Skeletal muscle tissue (tissue), 4 donors: ENCODE measurements around the gene MAN2A2. TPM values are rescaled to one million over a fixed set of nuclear protein-coding genes. Genes with fewer than 3 reads are reported as not detected.
"Not testable (repeated sequence)": the region's sequence is repeated elsewhere in the genome, so short reads cannot be mapped to it uniquely, and the experiment has no call there.

ENCODE experiments used
- H3K27ac ChIP-seq: one replicate; pipeline ENCODE4 v1.7.0; 2013; ENCODE audit warnings: mild to moderate bottlenecking, low read depth, low read length, inconsistent platforms
- H3K27me3 ChIP-seq, 3 donors: one replicate each; pipeline ENCODE4 v1.7.0; 2013; ENCODE audit warnings: low read length in 3 of 3; ENCODE audit not compliant: control insufficient read depth in 3 of 3, insufficient read depth in 3 of 3
- H3K36me3 ChIP-seq, 3 donors: one replicate each; pipeline ENCODE4 v1.7.0; 2013; ENCODE audit warnings: low read length in 3 of 3; ENCODE audit not compliant: control insufficient read depth in 3 of 3, insufficient read depth in 3 of 3
- H3K4me1 ChIP-seq, 3 donors: one replicate each; pipeline ENCODE4 v1.7.0; 2013; ENCODE audit warnings: low read length in 3 of 3, mild to moderate bottlenecking in 3 of 3; ENCODE audit not compliant: control insufficient read depth in 3 of 3, insufficient read depth in 3 of 3
- H3K4me3 ChIP-seq, 3 donors: one replicate each; pipeline ENCODE4 v1.7.0; 2013; ENCODE audit warnings: low read length in 3 of 3
- H3K9ac ChIP-seq, 3 donors: one replicate each; pipeline ENCODE4 v1.7.0; 2013; ENCODE audit warnings: low read length in 3 of 3, mild to moderate bottlenecking in 3 of 3, moderate library complexity in 2 of 3, low read depth in 1 of 3
- H3K9me3 ChIP-seq, 3 donors: one replicate each; pipeline ENCODE4 v1.7.0; 2013; ENCODE audit warnings: low read length in 3 of 3; ENCODE audit not compliant: control insufficient read depth in 3 of 3
- total RNA-seq: library from RNA; depleted of rRNA; stranded (reverse); fragments of >200 nt; gene quantifications from one replicate; pipeline ENCODE4 v1.2.3, GENCODE V29; 2014
- donor health status: Osteomylitis.

MAN2A2 gene
- total RNA-seq, 1 donor from 2014 or later: 14.1 TPM

- Histone ChIP-seq H3K9me3 (no peaks in the 10 kb centered on the region), H3K27ac (peak overlapping the region; percentile 92), H3K4me3 (peak overlapping the region in 2 of 3 donors; percentile 47 to 69), H3K36me3 (peaks cover 83 to 92% (median 84%) of the 10 kb centered on the region in 3 donors), H3K9ac (peak overlapping the region; percentile 24 to 82 (median 52)), H3K27me3 (no peaks in the 10 kb centered on the region), H3K4me1 (peaks cover 20 to 49% (median 48%) of the 10 kb centered on the region in 3 donors)
These were observed 13.4 kb downstream of the MAN2A2 start for GRCh38 chr15:90916461-90916860.

- Histone ChIP-seq H3K9ac (peak overlapping the region in 1 of 3 donors; percentile 82), H3K4me1 (peaks cover 20 to 49% (median 48%) of the 10 kb centered on the region in 3 donors), H3K27me3 (no peaks in the 10 kb centered on the region), H3K4me3 (peak overlapping the region in 1 of 3 donors; percentile 69), H3K27ac (peak overlapping the region; percentile 92), H3K9me3 (no peaks in the 10 kb centered on the region), H3K36me3 (peaks cover 75 to 81% (median 76%) of the 10 kb centered on the region in 3 donors)
These were observed 14.5 kb downstream of the MAN2A2 start for GRCh38 chr15:90917569-90917968.

- Histone ChIP-seq H3K27ac (no peak overlapping the region), H3K9me3 (no peaks in the 10 kb centered on the region), H3K36me3 (peaks cover 68 to 74% (median 69%) of the 10 kb centered on the region in 3 donors), H3K4me3 (no peak overlapping the region), H3K27me3 (no peaks in the 10 kb centered on the region), H3K4me1 (peaks cover 20 to 49% (median 48%) of the 10 kb centered on the region in 3 donors), H3K9ac (peak overlapping the region in 2 of 3 donors; percentile 43 to 82)
These were observed 15.1 kb downstream of the MAN2A2 start for GRCh38 chr15:90918034-90918788.

- Histone ChIP-seq H3K9me3 (no peaks in the 10 kb centered on the region), H3K4me3 (no peak overlapping the region), H3K36me3 (peaks cover 62 to 70% (median 63%) of the 10 kb centered on the region in 3 donors), H3K9ac (no peak overlapping the region), H3K27me3 (no peaks in the 10 kb centered on the region), H3K4me1 (peaks cover 20 to 47% (median 45%) of the 10 kb centered on the region in 3 donors), H3K27ac (no peak overlapping the region)
These were observed 15.7 kb downstream of the MAN2A2 start for GRCh38 chr15:90918835-90919234.

GRCh38 chr15:90921887-90922286 is 18.8 kb downstream of the MAN2A2 start:
- H3K36me3 ChIP-seq: peaks cover 44 to 48% (median 45%) of the 10 kb centered on the region in 3 donors
- no peaks in the 10 kb centered on the region for H3K9me3 ChIP-seq
- no peak overlapping the region for H3K27ac ChIP-seq
- no peak overlapping the region for H3K9ac ChIP-seq
- H3K4me3 ChIP-seq: no peak overlapping the region
- H3K27me3 ChIP-seq: no peaks in the 10 kb centered on the region
- H3K4me1 ChIP-seq: peaks cover 0 to 18% (median 17%) of the 10 kb centered on the region in 3 donors

GRCh38 chr15:90922712-90923322 is 19.7 kb downstream of the MAN2A2 start:
- not testable (repeated sequence) for H3K9ac ChIP-seq, H3K27ac ChIP-seq, H3K4me1 ChIP-seq, H3K4me3 ChIP-seq, H3K9me3 ChIP-seq, H3K27me3 ChIP-seq
- peaks cover 36 to 39% (median 36%) of the 10 kb centered on the region in 3 donors for H3K36me3 ChIP-seq

- Histone ChIP-seq H3K27me3 (no peaks in the 10 kb centered on the region), H3K36me3 (peaks cover 21 to 24% (median 23%) of the 10 kb centered on the region in 3 donors), H3K9me3 (no peaks in the 10 kb centered on the region), H3K4me1 (peaks cover 3 to 8% (median 5%) of the 10 kb centered on the region in 3 donors), H3K9ac (no peak overlapping the region), H3K4me3 (no peak overlapping the region), H3K27ac (no peak overlapping the region)
These were observed 21.3 kb downstream of the MAN2A2 start for GRCh38 chr15:90924375-90924774.

- H3K4me3 ChIP-seq, H3K36me3 ChIP-seq, H3K27me3 ChIP-seq, H3K27ac ChIP-seq, H3K9me3 ChIP-seq, H3K9ac ChIP-seq: not testable (repeated sequence)
- peaks cover 17 to 20% (median 20%) of the 10 kb centered on the region in 3 donors for H3K4me1 ChIP-seq
These were observed 23.7 kb downstream of the MAN2A2 start for GRCh38 chr15:90926766-90927165.

GRCh38 chr15:90928106-90928505 is 25.0 kb downstream of the MAN2A2 start:
- not testable (repeated sequence) for H3K4me3 ChIP-seq, H3K36me3 ChIP-seq, H3K27ac ChIP-seq, H3K27me3 ChIP-seq, H3K9ac ChIP-seq, H3K9me3 ChIP-seq
- H3K4me1 ChIP-seq: peaks cover 27 to 31% (median 30%) of the 10 kb centered on the region in 3 donors
